ENCODE data around the gene MAP3K19. TPM values are rescaled to one million over a fixed set of nuclear protein-coding genes. Genes with fewer than 3 reads are reported as not detected.

MAP3K19 gene
- total RNA-seq, 1 donor from 2014 or later = not detected

- Mint-ChIP-seq H3K4me3 (ENCODE audit: unreplicated experiment) (no peak overlapping the region), H3K27ac (ENCODE audit: unreplicated experiment) (peak overlapping the region; percentile 85), H3K36me3 (ENCODE audit: low read depth, unreplicated experiment) (peaks cover 20% of the 10 kb centered on the region), H3K9me3 (ENCODE audit: unreplicated experiment) (no peaks in the 10 kb centered on the region), H3K27me3 (ENCODE audit: unreplicated experiment) (peaks cover 2% of the 10 kb centered on the region), H3K4me1 (ENCODE audit: unreplicated experiment) (peaks cover 3% of the 10 kb centered on the region)
- TF ChIP-seq CTCF (IDR thresholded peaks at IDR 0.05; ENCODE audit: unreplicated experiment) = no peak
- DNase-seq (ENCODE audit: low spot score) = no peak
These were observed 103.7 kb downstream of the MAP3K19 start for GRCh38 chr2:134943540-134943939.

GRCh38 chr2:134936691-134937090 lies 110.6 kb downstream of the MAP3K19 start:
- Mint-ChIP-seq H3K36me3 (ENCODE audit: low read depth, unreplicated experiment) (peaks cover 11% of the 10 kb centered on the region), H3K4me3 (ENCODE audit: unreplicated experiment) (no peak overlapping the region), H3K27ac (ENCODE audit: unreplicated experiment) (no peak overlapping the region), H3K4me1 (ENCODE audit: unreplicated experiment) (peaks cover 8% of the 10 kb centered on the region), H3K27me3 (ENCODE audit: unreplicated experiment) (no peaks in the 10 kb centered on the region), H3K9me3 (ENCODE audit: unreplicated experiment) (no peaks in the 10 kb centered on the region)
- TF ChIP-seq CTCF (IDR thresholded peaks at IDR 0.05; ENCODE audit: unreplicated experiment) = no peak
- DNase-seq (ENCODE audit: low spot score) = no peak

- no peak for DNase-seq (ENCODE audit: low spot score)
- peaks cover 8% of the 10 kb centered on the region for H3K4me1 Mint-ChIP-seq (ENCODE audit: unreplicated experiment)
- no peak for TF ChIP-seq CTCF (IDR thresholded peaks at IDR 0.05; ENCODE audit: unreplicated experiment)
- no peak overlapping the region for H3K27ac Mint-ChIP-seq (ENCODE audit: unreplicated experiment)
- no peaks in the 10 kb centered on the region for H3K27me3 Mint-ChIP-seq (ENCODE audit: unreplicated experiment)
- H3K36me3 Mint-ChIP-seq (ENCODE audit: low read depth, unreplicated experiment) = peaks cover 7% of the 10 kb centered on the region
- no peaks in the 10 kb centered on the region for H3K9me3 Mint-ChIP-seq (ENCODE audit: unreplicated experiment)
- H3K4me3 Mint-ChIP-seq (ENCODE audit: unreplicated experiment) = no peak overlapping the region
These were observed 112.6 kb downstream of the MAP3K19 start for GRCh38 chr2:134934641-134935040.

GRCh38 chr2:134934150-134934549 lies 113.1 kb downstream of the MAP3K19 start:
- no peak for TF ChIP-seq CTCF (IDR thresholded peaks at IDR 0.05; ENCODE audit: unreplicated experiment)
- no peak for DNase-seq (ENCODE audit: low spot score)
- Mint-ChIP-seq H3K27ac (ENCODE audit: unreplicated experiment) (no peak overlapping the region), H3K36me3 (ENCODE audit: low read depth, unreplicated experiment) (peaks cover 6% of the 10 kb centered on the region), H3K4me3 (ENCODE audit: unreplicated experiment) (no peak overlapping the region), H3K4me1 (ENCODE audit: unreplicated experiment) (peaks cover 8% of the 10 kb centered on the region), H3K27me3 (ENCODE audit: unreplicated experiment) (no peaks in the 10 kb centered on the region), H3K9me3 (ENCODE audit: unreplicated experiment) (no peaks in the 10 kb centered on the region)

- Mint-ChIP-seq H3K4me3 (ENCODE audit: unreplicated experiment) (no peak overlapping the region), H3K27me3 (ENCODE audit: unreplicated experiment) (no peaks in the 10 kb centered on the region), H3K36me3 (ENCODE audit: low read depth, unreplicated experiment) (peaks cover 6% of the 10 kb centered on the region), H3K9me3 (ENCODE audit: unreplicated experiment) (no peaks in the 10 kb centered on the region), H3K27ac (ENCODE audit: unreplicated experiment) (no peak overlapping the region), H3K4me1 (ENCODE audit: unreplicated experiment) (peaks cover 8% of the 10 kb centered on the region)
- TF ChIP-seq CTCF (IDR thresholded peaks at IDR 0.05; ENCODE audit: unreplicated experiment) = no peak
- DNase-seq (ENCODE audit: low spot score) = no peak
These were observed 113.5 kb downstream of the MAP3K19 start for GRCh38 chr2:134933732-134934131.

Data from endothelial cell (in vitro differentiated cells).